ENCODE results near the gene PCDHGA1.

The PCDHGA1 gene

GRCh38 chr5:141476132-141476911 lies 146.0 kb downstream of the PCDHGA1 start:
- no peak for DNase-seq

GRCh38 chr5:141477044-141477575 lies 146.8 kb downstream of the PCDHGA1 start:
- DNase-seq, result no peak

GRCh38 chr5:141477815-141478214 lies 147.5 kb downstream of the PCDHGA1 start:
- no peak for DNase-seq

GRCh38 chr5:141478321-141478945 lies 148.1 kb downstream of the PCDHGA1 start:
- no peak for DNase-seq

GRCh38 chr5:141479776-141480175 lies 149.5 kb downstream of the PCDHGA1 start:
- DNase-seq, result no peak

- DNase-seq, result no peak
Observed at GRCh38 chr5:141483902-141484301, 153.6 kb downstream of the PCDHGA1 start.

GRCh38 chr5:141484310-141484640 lies 154.0 kb downstream of the PCDHGA1 start:
- DNase-seq, result no peak

- DNase-seq, result no peak
Observed at GRCh38 chr5:141484641-141485311, 154.5 kb downstream of the PCDHGA1 start, which contains the start of gene PCDHGC4. TSS of gene PCDHGC4 (plus strand) at chr5:141485030. CDS start at chr5:141485174, 144 bp downstream.

- DNase-seq, result no peak
Observed at GRCh38 chr5:141485321-141486055, 155.2 kb downstream of the PCDHGA1 start.

- DNase-seq, result no peak
Observed at GRCh38 chr5:141486091-141486490, 155.8 kb downstream of the PCDHGA1 start.

- DNase-seq, result no peak
Observed at GRCh38 chr5:141487131-141487530, 156.8 kb downstream of the PCDHGA1 start.

GRCh38 chr5:141488591-141489561 lies 158.6 kb downstream of the PCDHGA1 start, which contains the start of gene PCDHGC5:
TSS of gene PCDHGC5 (plus strand) at chr5:141489081. CDS start at chr5:141489241, 160 bp downstream.
- DNase-seq, result no peak

GRCh38 chr5:141489841-141490240 lies 159.5 kb downstream of the PCDHGA1 start:
- no peak for DNase-seq

GRCh38 chr5:141490271-141490670 lies 160.0 kb downstream of the PCDHGA1 start:
- DNase-seq, result no peak

- no peak for DNase-seq
Observed at GRCh38 chr5:141490771-141491170, 160.5 kb downstream of the PCDHGA1 start.

GRCh38 chr5:141491323-141492167 lies 161.2 kb downstream of the PCDHGA1 start:
- DNase-seq, result no peak

GRCh38 chr5:141492168-141492885 lies 162.0 kb downstream of the PCDHGA1 start:
- no peak for DNase-seq

GRCh38 chr5:141493500-141494422 lies 163.4 kb downstream of the PCDHGA1 start:
- DNase-seq, result no peak

Data from activated gamma-delta T cell treated with Interleukin-2 at 50 U/mL for 16 hours (primary cell).